Activated CD4-positive, alpha-beta T cell treated with anti-CD3 and anti-CD28 coated beads for 1 hour (primary cell): ENCODE measurements around the gene CD248.
A peak's percentile ranks its signal among the peaks of the same experiment; 100 is the strongest.
"Not testable (repeated sequence)": the region's sequence is repeated elsewhere in the genome, so short reads cannot be mapped to it uniquely, and the experiment has no call there.

Source experiments
- DNase-seq: peaks from one replicate; pipeline ENCODE4 v3.0.0-alpha.2; 2020

Gene CD248

DNA sequence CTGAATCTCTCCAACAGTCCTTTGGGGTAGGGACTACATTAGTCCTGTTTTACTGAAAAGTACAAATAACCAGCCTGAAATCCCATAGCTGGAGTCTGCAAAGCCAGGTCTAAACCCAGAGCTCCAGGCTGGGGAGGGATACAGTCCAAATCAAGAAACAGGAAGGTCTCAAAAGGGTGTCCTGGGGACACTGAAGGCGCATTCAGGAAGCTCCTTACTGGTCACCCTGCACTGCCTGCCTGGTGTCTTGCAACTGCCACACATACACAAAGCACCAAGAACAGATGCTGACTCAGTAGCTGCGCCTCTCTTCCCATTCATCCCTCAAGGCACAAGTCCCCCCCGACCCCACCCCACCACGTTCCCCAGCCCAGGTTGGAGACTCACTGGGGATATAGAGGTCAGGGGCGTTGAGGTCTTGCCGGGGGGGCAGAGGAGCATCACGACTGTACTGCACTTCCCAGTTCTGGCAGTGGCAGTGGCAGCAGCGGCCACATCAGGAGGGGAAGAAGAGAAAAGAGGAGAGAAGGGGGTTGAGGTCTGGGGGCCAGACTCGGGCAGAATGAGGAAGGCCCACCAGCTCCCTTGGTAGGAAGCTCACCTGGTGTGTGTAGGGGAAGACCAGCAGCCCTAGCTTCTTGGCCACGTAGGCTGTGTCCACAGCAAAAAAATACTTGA, 29.5 kb downstream of the CD248 start:
- no peak for DNase-seq

DNA sequence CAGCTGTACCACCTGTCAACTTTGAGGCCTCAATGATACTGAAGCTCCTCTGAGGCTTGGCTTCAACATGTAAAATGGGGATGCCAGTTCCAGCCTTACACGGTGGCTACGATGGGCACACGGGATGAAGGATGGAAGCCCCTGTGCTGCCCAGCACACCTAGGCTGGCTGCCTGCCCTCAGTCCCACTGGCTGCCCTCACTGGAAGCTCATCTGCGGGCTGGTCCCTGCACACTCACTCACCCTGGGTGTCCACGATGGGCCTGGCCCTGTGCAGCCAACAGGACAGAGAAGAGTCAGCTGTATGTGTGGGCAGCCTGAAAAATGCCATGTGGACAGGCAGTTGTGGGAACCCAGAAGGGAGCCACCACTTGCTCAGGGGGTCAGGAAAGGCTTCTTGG, 30.1 kb downstream of the CD248 start:
- no peak for DNase-seq

DNA sequence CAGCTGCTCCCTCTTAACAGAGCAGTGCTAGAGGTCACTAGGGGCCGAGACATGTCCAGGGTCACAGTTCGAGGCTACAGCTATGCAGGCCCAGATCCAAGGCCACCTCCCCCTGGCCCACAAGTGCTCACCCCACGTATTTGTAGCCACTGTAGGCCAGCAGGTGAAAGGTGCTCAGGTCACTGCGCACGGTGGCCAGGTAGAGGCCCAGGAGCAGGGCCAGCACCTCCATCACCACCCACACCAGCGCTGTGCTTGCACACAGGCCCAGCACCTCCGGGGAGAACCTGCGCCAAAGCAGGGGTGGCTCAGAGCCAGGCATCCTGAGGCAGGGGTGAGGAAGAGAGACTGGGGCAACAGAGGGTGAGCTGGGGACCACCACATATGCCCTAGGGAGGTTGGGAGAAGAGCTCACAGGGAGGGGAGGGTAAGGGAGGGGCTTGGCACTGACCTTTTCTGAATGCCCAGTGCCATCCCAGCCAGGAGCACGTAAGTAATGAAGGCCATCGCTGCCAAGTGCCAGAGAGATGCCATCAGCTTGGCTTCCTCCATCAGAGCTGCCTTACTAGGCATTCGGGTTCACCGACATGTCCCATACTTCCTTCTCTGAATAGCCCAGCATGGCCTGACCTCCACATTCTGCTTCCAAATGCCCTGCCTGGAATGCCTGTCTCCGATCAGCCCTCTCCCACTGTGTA, 31.4 kb downstream of the CD248 start:
- no peak for DNase-seq

DNA sequence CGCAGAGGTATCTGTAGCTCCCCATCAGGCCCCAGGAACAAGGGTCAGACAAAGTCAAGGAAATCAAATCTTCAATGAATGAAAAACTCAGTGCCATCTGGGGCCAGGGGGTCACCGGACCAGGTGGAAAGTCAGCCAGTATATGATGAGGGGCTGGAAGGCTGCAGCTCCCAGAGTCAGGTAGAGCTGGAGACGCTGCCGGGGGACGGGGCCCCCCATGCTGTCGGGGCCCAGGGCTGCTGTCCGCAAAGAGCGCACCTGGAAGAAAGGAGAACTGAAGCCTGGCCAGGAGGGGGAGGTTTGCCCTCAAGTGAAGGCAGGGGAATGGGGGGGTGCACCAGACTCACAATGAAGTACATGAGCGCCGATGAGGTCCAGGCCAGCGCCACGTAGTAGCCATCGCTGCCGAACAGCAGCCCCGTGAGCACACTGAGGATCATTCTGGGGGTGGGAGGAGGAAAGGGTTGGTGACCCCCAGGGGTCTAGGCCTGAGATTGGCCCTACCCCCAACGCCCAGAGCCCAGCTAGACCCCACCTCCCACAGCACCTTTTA, 32.2 kb downstream of the CD248 start:
- no peak for DNase-seq

DNA sequence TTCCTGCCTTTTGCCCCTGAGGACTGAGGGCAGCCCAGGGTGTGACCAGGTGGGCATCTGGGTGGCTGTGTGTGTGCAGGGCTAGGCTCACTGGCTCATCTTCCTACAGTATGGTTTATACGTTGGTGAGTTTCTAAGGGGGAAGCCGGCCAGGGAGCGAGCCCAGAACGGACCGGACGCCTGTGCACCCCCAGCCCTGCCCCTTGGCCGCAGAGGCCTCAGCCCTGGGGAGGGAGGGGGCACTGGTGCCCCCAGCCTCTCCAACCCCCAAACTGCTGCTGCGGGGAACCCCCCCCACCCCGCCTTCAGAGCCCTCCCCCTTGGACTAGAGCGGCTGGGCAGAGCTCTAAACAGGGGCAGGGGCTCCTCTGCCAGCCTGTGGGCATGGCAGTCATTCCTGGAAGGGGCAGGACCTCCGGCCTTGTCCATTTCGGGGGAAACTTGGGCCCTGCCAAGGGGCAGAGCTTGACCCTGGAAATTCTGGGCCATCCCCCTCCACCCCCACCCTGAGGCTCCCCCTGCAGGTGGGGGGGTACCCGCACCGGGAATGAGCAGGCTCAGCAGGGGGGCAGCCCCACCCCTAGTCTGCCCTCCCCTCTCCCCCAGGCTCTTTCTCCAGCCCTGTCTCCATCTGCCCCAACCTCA, 33.3 kb downstream of the CD248 start:
- DNase-seq, result no peak

DNA sequence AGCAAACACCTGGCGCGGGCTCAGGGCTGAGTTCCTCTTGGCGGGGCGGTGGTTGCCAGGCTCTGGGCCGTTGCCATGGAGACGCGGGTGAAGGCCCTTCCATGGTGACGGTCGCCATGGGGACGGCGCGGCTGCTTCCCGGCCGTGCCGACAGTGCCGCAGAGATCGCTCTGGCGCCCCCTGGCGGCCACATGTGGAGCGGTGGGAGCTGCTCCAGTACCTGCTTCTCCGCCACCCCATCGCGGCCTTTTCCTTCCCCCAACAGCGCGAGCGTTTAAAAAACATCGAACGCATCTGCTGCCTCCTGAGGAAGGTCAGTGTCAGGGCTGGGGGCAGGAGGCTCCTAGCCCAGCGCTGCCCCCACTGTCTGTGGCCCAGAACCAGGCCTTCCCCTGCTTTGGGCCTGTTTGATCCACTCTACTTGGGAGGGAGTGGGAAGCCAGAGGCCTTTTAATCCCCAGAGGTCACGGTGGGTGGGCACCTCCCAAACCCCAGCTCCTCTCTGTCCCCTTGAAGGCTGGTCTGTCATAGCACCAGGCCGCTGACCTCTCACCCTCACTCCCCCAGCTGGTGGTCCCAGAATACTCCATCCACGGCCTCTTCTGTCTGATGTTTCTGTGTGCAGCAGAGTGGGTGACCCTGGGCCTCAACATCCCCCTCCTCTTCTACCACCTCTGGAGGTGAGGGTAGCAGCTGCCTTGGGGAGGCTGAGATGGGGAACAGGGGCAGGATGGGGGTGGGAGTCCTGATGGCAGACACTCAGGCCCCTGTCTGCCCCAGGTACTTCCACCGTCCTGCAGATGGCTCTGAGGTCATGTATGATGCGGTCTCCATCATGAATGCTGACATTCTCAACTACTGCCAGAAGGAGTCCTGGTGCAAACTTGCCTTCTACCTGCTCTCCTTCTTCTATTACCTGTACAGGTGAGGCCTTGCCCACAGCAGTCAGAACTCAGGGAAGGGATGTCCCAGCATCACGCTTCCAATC, 34.1 kb downstream of the CD248 start:
- peak; percentile 99 for DNase-seq

DNA sequence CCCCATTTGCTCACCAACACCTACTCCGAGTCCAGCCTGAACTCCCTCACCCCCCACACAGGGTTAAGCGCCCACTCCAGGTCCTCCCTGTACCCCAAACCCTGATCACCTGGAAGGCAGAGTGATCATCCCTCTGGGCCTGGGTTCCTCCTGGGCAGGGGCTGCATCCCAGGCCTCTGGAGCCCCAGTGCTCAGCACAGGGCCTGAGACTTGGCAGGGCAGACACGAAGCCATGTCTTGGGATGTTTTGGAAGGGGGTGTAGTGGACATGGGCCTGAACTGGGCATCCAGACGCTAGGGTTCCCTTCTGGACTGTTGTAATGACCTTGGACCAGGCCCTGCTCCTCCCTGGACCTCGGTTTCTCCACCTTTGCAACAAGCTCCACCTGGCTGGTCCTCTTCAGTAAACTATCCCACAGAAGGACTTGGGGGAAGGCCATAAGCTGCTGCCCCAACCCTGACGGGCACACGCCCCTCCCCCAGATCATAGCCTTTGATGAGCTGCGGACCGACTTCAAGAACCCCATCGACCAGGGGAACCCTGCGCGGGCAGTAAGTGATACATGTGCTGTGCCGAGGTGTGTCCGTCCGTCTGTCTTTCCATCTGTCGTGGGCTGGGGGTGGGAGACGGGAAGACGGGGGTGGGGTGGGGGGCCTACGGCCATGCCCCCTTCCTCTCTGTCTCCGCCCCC, 34.9 kb downstream of the CD248 start:
- no peak for DNase-seq

DNA sequence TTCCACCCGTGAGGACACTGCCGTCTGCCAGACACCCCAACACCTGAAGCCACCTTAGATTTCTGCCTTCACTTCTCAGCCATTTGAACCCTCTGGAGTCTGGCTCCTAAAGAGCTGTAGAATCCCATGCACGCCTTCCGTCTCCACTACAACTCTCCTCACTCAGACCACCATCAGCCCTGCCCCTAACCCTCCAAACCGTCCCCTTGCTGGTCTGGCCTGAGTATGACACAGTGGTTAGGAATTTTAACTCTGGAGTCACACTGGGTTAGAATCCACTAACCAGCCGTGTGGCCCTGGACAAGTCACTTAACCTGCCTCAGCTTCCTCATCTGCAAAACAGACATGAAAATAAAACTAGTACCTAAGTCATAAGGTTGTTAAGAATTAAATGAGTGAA, 35.8 kb downstream of the CD248 start:
- DNase-seq, result no peak

DNA sequence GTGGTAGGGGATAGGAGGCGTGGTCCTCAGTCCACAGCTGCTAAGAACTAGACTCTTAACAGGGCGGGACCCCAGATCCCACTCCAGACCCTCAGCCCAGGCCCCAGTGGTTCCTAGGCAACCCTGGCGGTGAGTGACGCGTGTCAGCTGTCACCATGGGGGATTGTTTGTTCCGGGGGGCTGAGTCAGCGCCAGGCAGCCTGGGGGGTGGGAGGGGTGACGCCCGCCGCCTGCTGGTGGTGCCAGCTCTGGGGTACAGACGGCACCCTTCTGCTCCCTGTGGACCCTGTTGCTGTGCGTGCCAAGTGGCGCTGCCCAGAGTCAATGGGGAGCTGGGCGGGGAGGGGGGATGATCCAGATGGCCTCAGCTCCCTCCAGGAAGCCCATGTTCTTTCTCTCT, 36.4 kb downstream of the CD248 start:
- no peak for DNase-seq

DNA sequence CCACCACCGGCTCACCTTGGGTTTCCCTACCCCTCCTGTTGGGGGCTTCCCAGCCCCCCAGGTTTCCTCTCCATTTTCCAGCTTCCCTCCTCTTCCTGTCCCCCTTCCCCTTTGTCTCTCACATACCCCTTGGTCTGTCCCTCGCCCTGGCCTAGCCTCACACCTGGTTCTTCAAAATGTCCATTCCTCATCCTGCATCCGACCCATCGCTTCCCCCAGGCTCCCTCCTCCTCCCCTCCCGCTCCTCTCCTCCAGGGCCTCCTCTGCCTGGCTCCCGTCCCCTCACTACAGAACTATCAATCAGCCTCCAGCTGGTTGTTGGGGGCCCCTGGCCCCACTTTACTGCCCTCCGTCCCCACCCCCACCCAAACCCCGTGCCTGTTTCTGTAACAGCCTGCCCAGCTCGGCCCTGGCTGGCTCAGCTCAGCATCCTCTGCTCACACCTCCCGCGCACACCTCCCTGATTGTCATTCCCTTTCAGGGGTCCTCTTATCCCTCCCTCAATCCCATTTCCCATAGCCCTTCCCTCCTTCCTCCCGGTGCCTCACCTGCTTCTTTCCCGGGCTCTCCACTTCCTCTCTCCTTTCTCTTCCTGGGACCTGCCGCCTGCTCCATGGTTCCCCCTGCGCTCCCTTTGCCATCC, 37.6 kb downstream of the CD248 start:
- DNase-seq, result no peak

DNA sequence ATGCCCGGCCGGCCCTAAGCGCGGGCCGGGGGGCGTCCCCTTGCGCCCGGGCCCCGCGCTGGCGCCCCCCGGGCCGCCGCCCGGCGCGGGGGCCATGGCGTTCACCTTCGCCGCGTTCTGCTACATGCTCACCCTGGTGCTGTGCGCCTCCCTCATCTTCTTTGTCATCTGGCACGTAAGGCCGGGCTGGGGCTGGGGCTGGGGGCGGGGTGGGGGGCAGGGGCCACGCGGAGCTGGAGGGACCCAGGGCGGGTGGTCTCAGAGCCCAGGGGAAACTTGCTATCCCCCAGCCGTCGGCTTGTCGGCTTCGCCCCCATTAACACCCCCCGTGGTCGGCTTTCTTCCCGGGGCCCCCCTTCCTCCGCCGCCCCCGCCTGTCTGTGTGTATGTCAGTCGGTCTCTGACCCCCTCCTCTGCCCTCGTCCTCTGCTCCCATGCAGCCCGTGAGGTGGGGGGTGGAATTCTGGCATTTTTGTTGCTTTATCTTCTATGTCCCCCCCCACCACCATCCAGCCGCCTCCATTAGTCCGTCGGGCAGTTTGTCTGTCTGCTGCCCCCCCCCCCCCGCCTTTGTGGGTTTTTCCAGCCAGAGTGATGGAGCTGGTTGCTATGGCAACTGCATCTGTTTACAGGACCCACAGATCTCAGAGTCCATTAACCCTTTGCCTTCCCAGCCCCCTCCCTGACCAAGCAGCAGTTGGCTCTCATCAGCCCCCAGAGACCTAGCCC, 38.3 kb downstream of the CD248 start:
- no peak for DNase-seq

DNA sequence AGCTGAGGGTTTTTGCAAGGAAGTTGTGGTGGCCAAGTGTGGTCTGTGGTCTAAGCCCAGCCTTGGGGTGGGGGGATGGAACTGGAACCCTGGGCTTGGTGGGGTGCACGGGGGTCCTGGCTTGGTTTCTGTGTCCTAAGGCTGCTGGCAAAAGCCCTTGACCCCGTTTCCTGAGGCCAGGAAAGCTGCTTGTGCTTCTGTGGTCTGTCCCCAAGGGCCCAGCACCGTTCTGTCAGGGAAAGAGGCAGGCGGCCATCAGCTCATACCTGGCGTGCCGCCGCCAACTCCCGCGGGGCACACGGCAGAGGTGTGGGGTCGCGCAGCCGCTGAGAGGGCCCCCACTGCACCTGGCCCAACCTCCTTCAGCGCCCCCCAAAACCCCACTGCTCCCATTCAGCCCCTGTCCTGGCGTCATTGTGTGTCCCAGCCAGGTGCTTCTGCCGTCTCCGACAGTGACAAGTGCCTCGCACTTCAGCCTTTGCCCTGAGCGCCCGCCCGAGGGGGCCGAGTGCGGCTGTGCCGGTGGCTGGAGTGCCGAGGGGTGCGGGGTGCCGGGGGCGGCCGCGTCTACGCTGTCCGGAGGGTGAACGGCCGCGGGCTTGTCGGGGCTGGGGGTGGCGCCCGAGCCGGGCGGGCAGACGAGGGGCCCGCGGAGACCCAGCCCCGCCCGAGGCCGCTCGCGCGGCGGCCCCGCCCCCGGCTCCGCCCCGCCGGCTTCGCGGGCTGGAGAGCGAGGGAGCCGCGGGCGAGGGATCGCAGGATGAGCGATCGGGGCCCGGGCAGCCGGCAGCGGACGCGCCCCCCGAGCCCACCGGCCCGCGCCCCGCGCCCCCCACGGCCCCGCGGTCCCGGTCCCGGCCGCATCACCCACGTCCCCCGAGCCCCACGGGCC, 39.1 kb downstream of the CD248 start, which contains the start of gene CNIH2:
Gene CNIH2, plus strand, starts transcription at position 705 of the 892 bp plus-strand sequence. CDS start 282 bp downstream, outside the sequence.
- no peak for DNase-seq

DNA sequence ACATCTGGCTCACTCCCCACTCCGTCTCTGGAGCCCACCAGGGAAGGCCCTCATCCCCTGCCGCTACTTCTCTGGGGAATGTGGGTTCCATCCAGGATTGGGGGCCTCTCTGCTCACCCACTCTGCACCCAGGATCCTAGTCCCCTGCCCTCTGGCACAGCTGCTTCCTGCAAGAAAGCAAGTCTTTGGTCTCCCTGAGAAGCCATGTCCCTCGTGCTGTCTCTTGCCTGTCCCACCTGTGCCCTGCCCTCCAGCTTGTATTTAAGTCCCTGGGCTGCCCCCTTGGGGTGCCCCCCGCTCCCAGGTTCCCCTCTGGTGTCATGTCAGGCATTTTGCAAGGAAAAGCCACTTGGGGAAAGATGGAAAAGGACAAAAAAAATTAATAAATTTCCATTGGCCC, 39.8 kb downstream of the CD248 start:
- DNase-seq, result not testable (repeated sequence)

DNA sequence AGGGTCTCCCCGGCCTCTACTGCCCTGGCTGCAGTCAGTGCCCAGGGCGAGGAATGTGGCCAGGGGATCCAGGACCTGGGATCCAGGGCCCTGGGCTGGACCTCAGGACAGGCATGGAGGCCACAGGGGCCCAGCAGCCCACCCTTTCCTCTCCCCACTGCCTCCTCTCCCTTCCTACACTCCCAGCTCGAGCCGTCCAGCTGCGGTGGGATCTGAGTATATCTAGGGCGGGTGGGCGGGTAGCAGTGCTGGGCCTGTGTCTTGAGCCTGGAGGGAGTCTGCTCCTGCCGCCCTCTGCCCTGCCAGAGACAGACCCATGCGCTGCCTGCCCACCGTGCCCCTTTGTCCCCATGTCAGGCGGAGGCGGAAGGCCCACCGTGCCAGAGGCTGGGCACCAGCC, 40.2 kb downstream of the CD248 start:
- not testable (repeated sequence) for DNase-seq

DNA sequence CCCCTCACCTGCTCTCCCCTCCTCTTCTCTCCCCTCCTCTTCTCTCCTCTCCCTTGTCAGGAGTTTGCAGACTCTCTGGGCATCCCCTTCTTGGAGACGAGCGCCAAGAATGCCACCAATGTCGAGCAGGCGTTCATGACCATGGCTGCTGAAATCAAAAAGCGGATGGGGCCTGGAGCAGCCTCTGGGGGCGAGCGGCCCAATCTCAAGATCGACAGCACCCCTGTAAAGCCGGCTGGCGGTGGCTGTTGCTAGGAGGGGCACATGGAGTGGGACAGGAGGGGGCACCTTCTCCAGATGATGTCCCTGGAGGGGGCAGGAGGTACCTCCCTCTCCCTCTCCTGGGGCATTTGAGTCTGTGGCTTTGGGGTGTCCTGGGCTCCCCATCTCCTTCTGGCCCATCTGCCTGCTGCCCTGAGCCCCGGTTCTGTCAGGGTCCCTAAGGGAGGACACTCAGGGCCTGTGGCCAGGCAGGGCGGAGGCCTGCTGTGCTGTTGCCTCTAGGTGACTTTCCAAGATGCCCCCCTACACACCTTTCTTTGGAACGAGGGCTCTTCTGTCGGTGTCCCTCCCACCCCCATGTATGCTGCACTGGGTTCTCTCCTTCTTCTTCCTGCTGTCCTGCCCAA, 40.7 kb downstream of the CD248 start:
- DNase-seq, result no peak

DNA sequence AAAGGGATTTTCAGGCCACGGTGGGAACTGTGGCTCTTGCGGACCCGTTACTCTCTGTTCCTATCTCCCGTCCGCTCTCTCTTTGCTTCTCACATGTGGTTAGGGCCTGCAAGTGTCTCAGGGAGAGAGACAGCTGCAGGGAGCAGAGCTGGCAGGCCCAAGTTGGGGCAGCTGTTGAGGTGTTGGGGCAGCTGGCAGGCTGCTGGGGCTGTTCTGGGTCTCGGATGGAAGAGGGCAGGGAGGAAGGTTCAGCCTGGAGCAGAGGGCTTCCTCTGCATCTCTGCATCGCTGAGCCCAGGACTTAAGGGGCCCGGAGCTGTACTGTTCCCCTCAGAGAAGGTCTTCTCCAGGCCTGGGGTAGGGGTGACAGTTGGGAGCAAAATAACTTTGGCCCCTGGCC, 41.4 kb downstream of the CD248 start:
- DNase-seq, result no peak

DNA sequence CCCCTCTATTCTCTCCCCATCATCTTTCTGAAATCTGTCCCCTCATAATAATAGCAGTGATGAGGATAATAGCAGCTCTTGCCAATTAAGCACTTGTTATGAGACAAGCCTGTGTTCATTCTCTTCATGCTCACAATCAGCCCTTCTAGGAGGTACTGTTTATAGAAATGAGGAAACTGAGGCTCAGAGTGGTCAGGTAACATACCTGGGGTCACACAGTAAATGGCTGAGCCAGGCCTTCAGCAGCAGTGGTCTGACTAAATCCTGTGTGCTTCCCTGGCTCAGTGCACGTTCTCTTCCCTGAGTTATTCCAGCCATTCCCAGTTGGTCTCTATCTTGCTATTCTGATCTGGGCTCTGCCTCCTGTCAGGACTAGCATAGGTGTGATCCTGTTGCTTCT, 42.6 kb downstream of the CD248 start:
- DNase-seq, result no peak

DNA sequence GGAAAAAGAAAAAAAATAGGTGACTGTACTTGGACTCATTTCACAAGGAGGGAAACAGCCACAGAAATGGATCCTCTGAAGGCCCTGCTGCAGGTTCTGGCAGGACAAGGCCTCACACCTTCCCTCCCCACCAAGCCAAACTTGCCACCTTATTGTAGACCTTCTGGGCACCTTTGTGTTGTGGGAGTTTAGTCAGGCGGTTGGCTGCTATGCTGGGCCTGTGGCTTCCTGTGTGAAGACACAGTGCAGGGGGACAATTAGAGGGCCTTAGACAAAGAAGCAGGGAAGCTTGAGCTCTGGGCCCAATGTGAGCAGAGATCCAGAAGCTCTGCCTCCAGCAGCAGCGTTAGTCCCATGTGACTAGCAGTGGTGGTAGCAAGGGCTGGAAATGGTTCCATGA, 44.2 kb downstream of the CD248 start:
- no peak for DNase-seq

DNA sequence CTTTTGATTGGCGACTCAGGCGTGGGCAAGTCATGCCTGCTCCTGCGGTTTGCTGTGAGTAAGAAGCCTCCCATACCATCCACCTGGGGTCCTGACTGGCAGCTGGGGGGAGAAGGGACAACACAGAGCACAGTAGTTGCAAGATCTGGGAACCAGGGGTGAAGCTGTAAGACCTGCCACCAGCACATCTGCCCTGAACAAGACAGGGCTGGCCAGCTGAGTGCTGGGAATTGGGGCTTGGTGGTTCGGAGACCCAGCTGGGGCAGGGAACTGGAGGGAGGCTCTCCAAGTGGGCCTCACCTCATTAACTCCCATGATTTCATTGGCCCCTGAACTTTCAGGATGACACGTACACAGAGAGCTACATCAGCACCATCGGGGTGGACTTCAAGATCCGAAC, 45.0 kb downstream of the CD248 start:
- DNase-seq, result no peak
